Adipocyte (in vitro differentiated cells): Measurements from ENCODE around the gene KIAA1671.
"Not testable (repeated sequence)": the region's sequence is repeated elsewhere in the genome, so short reads cannot be mapped to it uniquely, and the experiment has no call there.

ENCODE experiments used
- DNase-seq: peaks from one replicate; pipeline ENCODE4 v3.0.0-alpha.2; 2015; ENCODE audit warnings: low read depth
- H3K27me3 ChIP-seq: replicated peaks from 2 replicates; pipeline ENCODE4 v1.7.0; 2013; ENCODE audit warnings: mild to moderate bottlenecking, low read length, moderate library complexity; ENCODE audit not compliant: control insufficient read depth, insufficient read depth
- H3K36me3 ChIP-seq: 2 replicates; pipeline ENCODE4 v1.7.0; 2013; ENCODE audit warnings: low read length, mild to moderate bottlenecking, moderate library complexity; ENCODE audit not compliant: control insufficient read depth, insufficient read depth, severe bottlenecking
- H3K4me1 ChIP-seq: 2 replicates; pipeline ENCODE4 v1.7.0; 2013; ENCODE audit warnings: mild to moderate bottlenecking, low read length, moderate library complexity; ENCODE audit not compliant: control insufficient read depth, insufficient read depth
- H3K4me3 ChIP-seq: 2 replicates; pipeline ENCODE4 v1.7.0; 2013; ENCODE audit warnings: mild to moderate bottlenecking, low read length, moderate library complexity
- H3K9ac ChIP-seq: 2 replicates; pipeline ENCODE4 v1.7.0; 2013; ENCODE audit warnings: mild to moderate bottlenecking, low read length, moderate library complexity
- H3K9me3 ChIP-seq: 2 replicates; pipeline ENCODE4 v1.7.0; 2013; ENCODE audit warnings: mild to moderate bottlenecking, low read length, moderate library complexity; ENCODE audit not compliant: control insufficient read depth

Gene KIAA1671

GRCh38 chr22:25192406-25192805, 239.9 kb downstream of the KIAA1671 start:
- H3K27me3 ChIP-seq, result no peaks in the 10 kb centered on the region
- peaks cover 11% of the 10 kb centered on the region for H3K36me3 ChIP-seq
- no peaks in the 10 kb centered on the region for H3K9me3 ChIP-seq
- no peak for DNase-seq
- no peak overlapping the region for H3K4me3 ChIP-seq
- H3K9ac ChIP-seq, result no peak overlapping the region
- no peaks in the 10 kb centered on the region for H3K4me1 ChIP-seq

DNA sequence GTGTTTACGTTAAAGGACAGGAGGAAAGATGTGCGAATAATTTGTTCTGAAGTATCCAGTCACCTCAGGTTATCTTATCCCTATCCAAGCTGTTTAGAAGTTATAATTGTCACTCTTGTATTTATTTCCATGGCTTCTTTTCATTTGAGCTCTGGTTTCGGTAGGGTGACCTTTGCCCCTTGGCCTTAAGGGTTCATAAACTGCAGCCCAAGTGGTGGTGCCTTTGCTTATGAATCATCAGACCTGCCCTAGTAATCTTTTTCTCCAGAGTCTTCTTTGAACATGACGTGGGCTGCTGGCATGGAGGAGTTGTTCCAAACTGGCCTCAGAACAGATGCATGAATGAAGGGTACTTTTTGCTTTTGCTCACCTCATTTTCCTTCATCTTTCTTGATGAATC, 240.6 kb downstream of the KIAA1671 start:
- Histone ChIP-seq H3K9me3 (no peaks in the 10 kb centered on the region), H3K9ac (no peak overlapping the region), H3K36me3 (peaks cover 11% of the 10 kb centered on the region), H3K4me3 (no peak overlapping the region), H3K4me1 (no peaks in the 10 kb centered on the region), H3K27me3 (no peaks in the 10 kb centered on the region)
- no peak for DNase-seq

DNA sequence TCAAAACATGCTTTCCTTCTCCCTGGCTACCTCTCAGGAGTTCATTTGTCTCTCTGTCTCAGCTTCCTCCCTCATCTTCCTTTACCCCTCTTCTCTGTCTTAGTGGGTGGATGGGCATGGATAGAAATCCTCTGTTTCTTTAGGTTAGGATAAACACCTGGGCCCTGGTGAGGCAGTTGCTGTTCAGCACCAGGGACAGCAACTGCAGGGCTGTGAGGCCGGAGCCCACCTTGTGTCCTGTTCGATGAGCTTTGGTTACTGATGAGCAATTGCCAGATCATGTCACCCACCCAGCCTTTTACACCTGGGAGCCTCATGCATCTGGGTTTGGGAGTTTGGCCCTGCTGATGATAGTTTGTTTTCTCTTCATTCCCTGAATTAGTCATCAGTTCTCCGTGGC, 241.0 kb downstream of the KIAA1671 start:
- Histone ChIP-seq H3K9ac (no peak overlapping the region), H3K27me3 (no peaks in the 10 kb centered on the region), H3K4me3 (no peak overlapping the region), H3K36me3 (peaks cover 11% of the 10 kb centered on the region), H3K9me3 (no peaks in the 10 kb centered on the region), H3K4me1 (no peaks in the 10 kb centered on the region)
- peak; percentile 1 for DNase-seq

DNA sequence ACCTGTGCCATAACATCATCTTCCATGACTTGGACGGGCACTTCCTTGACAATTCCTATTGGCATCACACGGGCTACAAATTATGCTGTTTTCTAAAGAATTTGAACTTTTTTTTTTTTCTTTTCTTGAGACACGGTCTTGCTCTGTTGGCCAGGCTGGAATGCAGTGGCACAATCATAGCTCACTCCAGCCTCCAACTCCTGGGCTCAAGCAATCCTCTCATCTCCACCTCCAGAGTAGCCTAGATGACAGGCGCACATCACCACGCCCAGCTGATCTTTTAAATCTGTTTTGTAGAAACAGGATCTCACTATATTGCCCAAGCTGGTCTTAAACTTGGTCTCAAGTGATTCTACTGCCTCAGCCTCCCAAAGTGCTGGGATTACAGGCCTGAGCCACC, 243.8 kb downstream of the KIAA1671 start:
- no peak for DNase-seq
- Histone ChIP-seq H3K9me3 (no peaks in the 10 kb centered on the region), H3K9ac (no peak overlapping the region), H3K4me1 (no peaks in the 10 kb centered on the region), H3K27me3 (no peaks in the 10 kb centered on the region), H3K36me3 (peaks cover 11% of the 10 kb centered on the region), H3K4me3 (no peak overlapping the region)

DNA sequence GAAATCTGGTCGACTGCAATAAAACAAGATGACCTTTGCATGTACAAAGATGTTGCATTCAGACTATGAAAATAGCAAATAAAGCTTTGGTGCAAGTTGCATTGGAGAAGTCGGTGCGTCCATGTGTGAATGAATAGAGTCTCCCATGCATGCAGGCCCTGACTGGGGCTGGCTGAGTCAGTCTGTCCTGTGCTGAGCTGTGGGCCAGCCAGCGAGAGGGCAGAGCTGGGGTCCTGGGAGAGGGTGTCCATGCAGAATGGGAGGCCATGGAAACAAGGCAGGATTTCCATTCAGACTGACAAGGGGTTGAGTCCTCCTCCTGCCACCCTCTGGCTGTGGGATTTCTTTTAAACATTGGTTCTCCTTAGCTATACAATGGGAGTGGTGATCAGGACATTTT, 244.8 kb downstream of the KIAA1671 start:
- H3K36me3 ChIP-seq, result peaks cover 8% of the 10 kb centered on the region
- no peak overlapping the region for H3K9ac ChIP-seq
- no peak for DNase-seq
- H3K27me3 ChIP-seq, result no peaks in the 10 kb centered on the region
- H3K4me1 ChIP-seq, result no peaks in the 10 kb centered on the region
- no peak overlapping the region for H3K4me3 ChIP-seq
- H3K9me3 ChIP-seq, result no peaks in the 10 kb centered on the region

GRCh38 chr22:25199731-25200520, 247.4 kb downstream of the KIAA1671 start, which contains the start of gene CRYBB3:
Gene CRYBB3, plus strand, starts transcription at chr22:25199858. Its CDS starts 1,539 bp downstream, at chr22:25201397.
- Histone ChIP-seq H3K36me3 (peaks cover under 1% of the 10 kb centered on the region), H3K9ac (no peak within 1 kb of the TSS), H3K9me3 (no peaks in the 10 kb centered on the region), H3K4me1 (no peaks in the 10 kb centered on the region), H3K27me3 (no peaks in the 10 kb centered on the region), H3K4me3 (no peak within 1 kb of the TSS)
- DNase-seq, result no peak

DNA sequence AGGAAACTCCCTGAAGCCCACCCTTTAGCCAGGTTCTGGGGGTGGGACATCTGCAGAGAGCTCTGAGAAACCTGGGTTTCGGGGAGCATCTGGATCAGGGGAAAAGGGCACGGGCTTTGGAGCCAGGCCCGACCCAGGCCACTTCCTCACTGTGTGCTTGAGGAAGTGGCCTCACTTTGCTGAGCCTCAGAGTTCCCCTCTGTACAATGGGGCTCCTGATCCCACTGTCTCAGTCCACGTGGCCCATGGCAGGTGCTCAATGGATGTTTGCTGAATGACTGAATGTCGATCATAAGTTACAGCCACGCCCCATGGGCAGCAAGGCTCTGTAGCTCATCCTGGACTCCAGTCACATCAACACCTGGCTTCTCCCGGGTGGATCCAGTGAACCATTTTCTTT, 248.5 kb downstream of the KIAA1671 start:
- Histone ChIP-seq H3K27me3 (no peaks in the 10 kb centered on the region), H3K9ac (no peak overlapping the region), H3K9me3 (no peaks in the 10 kb centered on the region), H3K36me3 (no peaks in the 10 kb centered on the region), H3K4me1 (no peaks in the 10 kb centered on the region), H3K4me3 (no peak overlapping the region)
- no peak for DNase-seq

DNA sequence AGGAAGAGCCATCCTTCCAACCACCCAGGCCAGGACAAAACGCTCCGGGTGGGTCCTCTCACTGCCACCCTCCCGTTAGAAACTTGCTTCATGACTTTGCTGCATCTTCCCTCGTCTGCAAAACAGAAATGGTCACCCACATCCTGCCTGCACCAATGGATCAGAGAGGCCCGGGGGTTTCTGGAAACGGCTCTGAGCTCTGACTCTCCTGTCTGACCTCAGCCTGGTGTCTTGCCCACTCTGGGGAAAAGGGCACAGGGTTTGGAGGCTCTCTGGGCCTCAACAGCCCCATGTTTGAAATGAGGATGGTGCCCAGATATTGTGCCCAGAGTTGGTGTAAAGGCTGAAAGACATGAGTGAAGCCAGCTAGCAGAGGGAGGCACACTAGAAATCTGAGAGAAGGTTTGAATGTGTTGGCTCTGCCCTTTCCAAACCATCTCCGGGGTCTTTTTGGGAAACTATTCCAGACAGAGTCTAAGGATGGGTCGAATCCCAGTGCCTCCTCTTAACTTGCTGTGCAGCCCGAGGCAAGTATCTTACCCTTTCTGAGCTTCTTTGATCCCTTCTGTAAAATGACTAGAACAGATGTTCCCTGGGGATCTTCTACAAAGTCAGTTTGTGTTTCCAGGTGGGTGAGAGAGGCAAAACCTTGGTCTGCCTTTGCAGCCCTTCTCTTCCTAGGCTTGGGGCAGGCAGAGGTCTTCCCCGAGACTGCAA, 249.2 kb downstream of the KIAA1671 start:
- Histone ChIP-seq H3K9me3 (no peaks in the 10 kb centered on the region), H3K4me1 (no peaks in the 10 kb centered on the region), H3K36me3 (no peaks in the 10 kb centered on the region), H3K9ac (no peak overlapping the region), H3K4me3 (no peak overlapping the region), H3K27me3 (no peaks in the 10 kb centered on the region)
- DNase-seq, result no peak

DNA sequence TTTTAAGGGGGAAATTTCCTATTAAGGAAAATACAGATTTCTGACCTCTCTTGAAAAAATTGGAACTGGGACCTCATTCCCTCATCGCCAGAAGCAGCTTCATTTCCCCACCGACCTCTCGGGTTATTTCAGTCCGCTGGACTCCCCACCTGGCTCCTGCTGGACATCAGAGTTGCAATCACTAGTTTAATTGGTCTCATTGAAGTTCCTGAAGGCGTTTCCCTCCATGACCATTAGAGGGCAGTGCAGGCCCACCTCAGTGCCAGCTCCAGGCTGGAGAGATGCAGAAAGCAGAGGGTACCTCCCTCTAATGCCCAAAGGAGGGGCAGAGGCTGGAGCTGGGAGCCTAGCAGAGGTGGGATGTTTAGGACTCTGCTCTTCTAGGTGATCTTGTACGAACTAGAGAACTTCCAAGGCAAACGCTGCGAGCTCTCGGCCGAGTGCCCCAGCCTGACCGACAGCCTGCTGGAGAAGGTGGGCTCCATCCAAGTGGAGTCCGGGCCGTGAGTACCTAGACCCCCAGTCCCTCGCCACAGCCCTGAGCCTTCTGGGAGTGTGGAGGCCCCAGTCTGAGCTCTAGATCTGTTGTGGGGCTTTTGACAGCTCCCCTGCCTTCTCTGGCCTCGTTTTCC, 249.9 kb downstream of the KIAA1671 start:
- no peak overlapping the region for H3K4me3 ChIP-seq
- no peaks in the 10 kb centered on the region for H3K36me3 ChIP-seq
- H3K4me1 ChIP-seq, result no peaks in the 10 kb centered on the region
- DNase-seq, result peak; percentile 81
- H3K9me3 ChIP-seq, result no peaks in the 10 kb centered on the region
- H3K27me3 ChIP-seq, result no peaks in the 10 kb centered on the region
- H3K9ac ChIP-seq, result no peak overlapping the region

DNA sequence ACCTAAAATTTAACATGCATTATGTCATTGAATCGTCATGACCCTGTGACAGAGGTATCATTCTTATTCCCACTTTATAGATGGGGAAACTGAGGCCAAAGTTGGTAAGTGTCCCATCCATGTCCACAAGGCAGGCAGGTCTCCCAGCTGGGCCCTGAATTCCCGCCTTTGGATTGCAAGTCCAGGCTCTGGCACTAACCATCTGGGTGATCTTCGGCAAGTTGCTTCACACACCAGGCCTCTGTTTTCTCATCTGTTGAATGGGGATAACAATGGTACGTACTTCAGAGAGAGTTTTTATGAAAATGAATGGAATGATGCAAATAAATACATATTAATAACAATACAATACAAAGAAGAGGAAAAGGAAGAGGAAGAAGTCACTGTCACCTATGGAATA, 250.6 kb downstream of the KIAA1671 start:
- DNase-seq, result no peak
- Histone ChIP-seq H3K4me1 (no peaks in the 10 kb centered on the region), H3K4me3 (no peak overlapping the region), H3K27me3 (peaks cover 3% of the 10 kb centered on the region), H3K9me3 (no peaks in the 10 kb centered on the region), H3K9ac (no peak overlapping the region), H3K36me3 (no peaks in the 10 kb centered on the region)

DNA sequence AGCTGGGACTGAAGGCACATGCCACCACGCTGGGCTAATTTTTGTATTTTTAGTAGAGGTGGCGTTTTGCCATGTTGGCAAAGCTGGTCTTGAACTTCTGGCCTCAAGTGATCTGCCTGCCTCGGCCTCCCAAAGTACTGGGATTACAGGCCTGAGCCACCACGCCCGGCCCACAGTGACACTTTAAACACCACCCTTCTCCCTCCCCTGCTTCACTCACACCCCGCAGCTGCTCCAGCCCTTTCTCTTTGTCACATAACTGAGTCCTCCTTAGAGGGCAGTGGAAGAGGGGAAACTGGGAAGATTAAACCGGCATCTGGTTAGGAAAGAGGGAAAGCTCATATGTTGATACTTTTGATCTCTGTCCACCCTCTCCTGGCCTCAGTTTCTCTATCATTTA, 252.0 kb downstream of the KIAA1671 start:
- H3K4me3 ChIP-seq, H3K9me3 ChIP-seq, H3K36me3 ChIP-seq, H3K9ac ChIP-seq, H3K4me1 ChIP-seq, H3K27me3 ChIP-seq, DNase-seq: not testable (repeated sequence)
